Mammary epithelial cell (primary cell): ENCODE results near the gene MOAP1.

Experiments used
- CTCF ChIP-seq, 2 donors: IDR thresholded peaks in 1 of 2; conservative IDR thresholded peaks in 1 of 2; 2 replicates each; pipeline ENCODE4 v1.5.1; 2011 to 2012; ENCODE audit warnings: inconsistent platforms in 2 of 2, low read length in 2 of 2, mild to moderate bottlenecking in 2 of 2, control low read depth in 1 of 2, low read depth in 1 of 2; ENCODE audit not compliant: insufficient read depth in 1 of 2; ENCODE audit errors: extremely low read depth in 1 of 2
- EZH2 ChIP-seq: IDR thresholded peaks from 2 replicates; pipeline ENCODE4 v1.6.1; 2012; ENCODE audit warnings: low read length, inconsistent platforms, borderline replicate concordance

- TF ChIP-seq CTCF (conservative IDR thresholded peaks at IDR 0.05 in 1 of 2, IDR thresholded peaks at IDR 0.05 in 1 of 2; ENCODE audit: extremely low read depth in 1 of 2, insufficient read depth in 1 of 2, low read depth in 1 of 2, low read length in 2 of 2) (no peak), EZH2 (no peak)
Observed at GRCh38 chr14:93201155-93201704, 16.5 kb upstream of the MOAP1 start.
